ENCODE measurements around the gene TBC1D22A. TPM values are rescaled to one million over a fixed set of nuclear protein-coding genes. Genes with fewer than 3 reads are reported as not detected.
A peak's percentile ranks its signal among the peaks of the same experiment; 100 is the strongest.

The TBC1D22A gene
- total RNA-seq, 1 experiment from 2014 or later = 20.9 TPM

GRCh38 chr22:47192651-47193437 is 430.4 kb downstream of the TBC1D22A start:
- Histone ChIP-seq H4K20me1 (ENCODE audit: insufficient read depth) (no peaks in the 10 kb centered on the region), H3K4me2 (ENCODE audit: low read length) (peak overlapping the region; percentile 21; the same call in 1 of the 2 replicates), H2AFZ (ENCODE audit: low read depth, low read length, poor library complexity, severe bottlenecking) (no peak overlapping the region), H3K4me1 (ENCODE audit: control insufficient read depth in 1 of 2, insufficient read depth in 2 of 2, low read length in 2 of 2) (peaks cover 5 to 11% of the 10 kb centered on the region in 2 experiments; a peak in 3 of 4 replicates), H3K9ac (ENCODE audit: low read length) (no peak overlapping the region), H3K27me3 (ENCODE audit: insufficient read depth, low read length) (no peaks in the 10 kb centered on the region), H3K4me3 (replicated peaks in 1 of 2; ENCODE audit: low read depth in 1 of 2, low read length in 2 of 2) (no peak overlapping the region), H3K27ac (ENCODE audit: low read depth, low read length) (no peak overlapping the region), H3K9me3 (ENCODE audit: control insufficient read depth in 1 of 2, insufficient read depth in 1 of 2, low read depth in 1 of 2, low read length in 2 of 2) (no peaks in the 10 kb centered on the region), H3K79me2 (ENCODE audit: insufficient read depth, low read length) (no peaks in the 10 kb centered on the region), H3K9me2 (ENCODE audit: insufficient read depth) (no peaks in the 10 kb centered on the region), H3K36me3 (ENCODE audit: control insufficient read depth in 1 of 2, insufficient read depth in 2 of 2, low read length in 2 of 2) (no peaks in the 10 kb centered on the region)
- peak; percentile 97 for ATAC-seq
- intact Hi-C loops (cut with micrococcal nuclease) = no loop called here
- DNase-seq (ENCODE audit: low read depth, low spot score) = peak; percentile 75
- ChIA-PET CTCF (no interaction called here), RAD21 (ENCODE audit: low non-redundant PET in 1 of 2, low total read pairs in 2 of 2, uncharacterized antibody in 2 of 2, unreplicated experiment in 2 of 2) (no interaction called here), POLR2A (no interaction called here)
- no peak for TF ChIP-seq RAD21 (IDR thresholded peaks at IDR 0.05; ENCODE audit: low read depth)
- no peak for TF ChIP-seq POLR2AphosphoS5 (IDR thresholded peaks at IDR 0.05; ENCODE audit: low read depth, low read length)
- no peak for TF ChIP-seq EZH2 (IDR thresholded peaks at IDR 0.05)
- TF ChIP-seq SP1 (IDR thresholded peaks at IDR 0.05; ENCODE audit: low read depth) = peak; percentile 21; the same call in 1 of the 2 replicates
- no TSS peak for BruUV-seq (replicated peaks)

- Histone ChIP-seq H3K4me2 (ENCODE audit: low read length) (peak overlapping the region; percentile 21; the same call in 1 of the 2 replicates), H3K4me3 (replicated peaks in 1 of 2; ENCODE audit: low read depth in 1 of 2, low read length in 2 of 2) (no peak overlapping the region), H3K27ac (ENCODE audit: low read depth, low read length) (no peak overlapping the region), H3K36me3 (ENCODE audit: control insufficient read depth in 1 of 2, insufficient read depth in 2 of 2, low read length in 2 of 2) (no peaks in the 10 kb centered on the region), H4K20me1 (ENCODE audit: insufficient read depth) (no peaks in the 10 kb centered on the region), H3K9ac (ENCODE audit: low read length) (no peak overlapping the region), H3K9me2 (ENCODE audit: insufficient read depth) (no peaks in the 10 kb centered on the region), H3K79me2 (ENCODE audit: insufficient read depth, low read length) (no peaks in the 10 kb centered on the region), H3K4me1 (ENCODE audit: control insufficient read depth in 1 of 2, insufficient read depth in 2 of 2, low read length in 2 of 2) (peaks cover 5 to 11% of the 10 kb centered on the region in 2 experiments; a peak in 3 of 4 replicates), H3K9me3 (ENCODE audit: control insufficient read depth in 1 of 2, insufficient read depth in 1 of 2, low read depth in 1 of 2, low read length in 2 of 2) (no peaks in the 10 kb centered on the region), H3K27me3 (ENCODE audit: insufficient read depth, low read length) (no peaks in the 10 kb centered on the region), H2AFZ (ENCODE audit: low read depth, low read length, poor library complexity, severe bottlenecking) (no peak overlapping the region)
- no peak for ATAC-seq
- TF ChIP-seq POLR2AphosphoS5 (IDR thresholded peaks at IDR 0.05; ENCODE audit: low read depth, low read length) (no peak), RAD21 (IDR thresholded peaks at IDR 0.05; ENCODE audit: low read depth) (no peak), SP1 (IDR thresholded peaks at IDR 0.05; ENCODE audit: low read depth) (no peak)
- intact Hi-C loops (cut with micrococcal nuclease) = no loop called here
- ChIA-PET POLR2A (no interaction called here), CTCF (no interaction called here), RAD21 (ENCODE audit: low non-redundant PET in 1 of 2, low total read pairs in 2 of 2, uncharacterized antibody in 2 of 2, unreplicated experiment in 2 of 2) (no interaction called here)
- no TSS peak for BruUV-seq (replicated peaks)
- DNase-seq (ENCODE audit: low read depth, low spot score) = no peak
Measured at GRCh38 chr22:47193606-47194329, 431.3 kb downstream of the TBC1D22A start.
